Panc1 (cell line): ENCODE measurements around the gene CALHM3. TPM values are rescaled to one million over a fixed set of nuclear protein-coding genes. Genes with fewer than 3 reads are reported as not detected.

ENCODE experiments used
- ATAC-seq: fragments of 200-7000 bp; cut with Tn5 transposase; 2 replicates; pipeline ENCODE4 v1.9.1; 2020; ENCODE audit warnings: mild to moderate bottlenecking, moderate library complexity
- BruUV-seq: library from RNA; stranded (reverse); fragments of 400-500 nt; replicated peaks from 2 replicates; lab custom pipeline; 2021; lab: Mats Ljungman, UMichigan
- CTCF ChIA-PET: fragments of 300-600 bp; sonication (Branson Sonifier 250); formaldehyde crosslinking; loops from one replicate; lab custom pipeline; 2022; ENCODE audit warnings: antibody characterized with exemption; lab: Charles Lee
- POLR2A ChIA-PET: fragments of 300-600 bp; sonication (Branson Sonifier 250); formaldehyde crosslinking; loops from one replicate; lab custom pipeline; 2022; ENCODE audit warnings: antibody characterized with exemption; lab: Charles Lee
- DNase-seq: peaks from one replicate; pipeline ENCODE4 v3.0.0-alpha.2; 2010; ENCODE audit warnings: low read depth, low spot score
- H3K27ac ChIP-seq: 2 replicates; pipeline ENCODE4 v1.5.1; 2011; ENCODE audit warnings: mild to moderate bottlenecking, low read length, inconsistent platforms
- H3K27me3 ChIP-seq: fragments of 200-500 bp; sonication (Bioruptor generic); 2 replicates; pipeline ENCODE4 v1.6.0; 2014; ENCODE audit warnings: low read length, inconsistent platforms; ENCODE audit not compliant: control insufficient read depth, insufficient read depth
- H3K36me3 ChIP-seq: fragments of 200-500 bp; sonication (Bioruptor generic); 2 replicates; pipeline ENCODE4 v1.5.1; 2014; ENCODE audit warnings: inconsistent platforms, mild to moderate bottlenecking, low read length, moderate library complexity; ENCODE audit not compliant: control insufficient read depth, insufficient read depth
- H3K4me1 ChIP-seq: 2 replicates; pipeline ENCODE4 v1.5.1; 2011; ENCODE audit warnings: inconsistent platforms, mild to moderate bottlenecking, low read length, moderate library complexity; ENCODE audit not compliant: control insufficient read depth, insufficient read depth
- H3K4me3 ChIP-seq, 2 experiments: 2 replicates each; pipeline ENCODE4 v1.5.1; 2011 to 2012; ENCODE audit warnings: low read depth in 2 of 2, low read length in 2 of 2, mild to moderate bottlenecking in 2 of 2, inconsistent platforms in 1 of 2, moderate library complexity in 1 of 2
- H3K9me3 ChIP-seq: fragments of 200-500 bp; sonication (Bioruptor generic); 2 replicates; pipeline ENCODE4 v1.5.1; 2014; ENCODE audit warnings: low read depth, mild to moderate bottlenecking, inconsistent platforms, low read length, moderate library complexity; ENCODE audit not compliant: control insufficient read depth, insufficient read depth
- POLR2AphosphoS5 ChIP-seq: IDR thresholded peaks from 2 replicates; pipeline ENCODE4 v1.6.1; 2012; ENCODE audit warnings: mild to moderate bottlenecking, low read depth, low read length, moderate library complexity
- REST ChIP-seq, 2 experiments: IDR thresholded peaks; 2 replicates each; pipeline ENCODE4 v1.6.1; 2011 to 2012; ENCODE audit warnings: low read depth in 2 of 2, control low read depth in 1 of 2, low read length in 1 of 2, mild to moderate bottlenecking in 1 of 2, moderate library complexity in 1 of 2; ENCODE audit not compliant: insufficient read depth in 1 of 2
- SIN3A ChIP-seq: IDR thresholded peaks from 2 replicates; pipeline ENCODE4 v1.6.1; 2012; ENCODE audit warnings: low read depth, mild to moderate bottlenecking, low read length, moderate library complexity, borderline replicate concordance; ENCODE audit not compliant: insufficient read depth
- TCF7L2 ChIP-seq: IDR thresholded peaks from 2 replicates; pipeline ENCODE4 v1.6.1; 2011; ENCODE audit warnings: mild to moderate bottlenecking, low read depth, low read length, inconsistent platforms
- in situ Hi-C: cut with HindIII; loops from 2 replicates; pipeline ENCODE4 v1.10.0; 2016; ENCODE audit warnings: low sequenced_read_pairs, low pct_unique_long_range_greater_than_20kb
- intact Hi-C: fragments of 100-400 bp; cut with micrococcal nuclease; formaldehyde crosslinking; loops from one replicate; pipeline ENCODE4 v1.10.0; 2022; ENCODE audit not compliant: unreplicated experiment
- total RNA-seq: library from RNA; stranded (reverse); gene quantifications from one replicate; pipeline ENCODE4 v1.2.1, GENCODE V29; 2021; ENCODE audit not compliant: unreplicated experiment
- TF ChIP-seq, protein P1 (sequence below): fragments of 450-650 bp; IDR thresholded peaks from 2 replicates; pipeline ENCODE4 v1.5.1; 2017; ENCODE audit warnings: mild to moderate bottlenecking

CALHM3 gene
- total RNA-seq, 1 experiment from 2014 or later, result not detected

DNA sequence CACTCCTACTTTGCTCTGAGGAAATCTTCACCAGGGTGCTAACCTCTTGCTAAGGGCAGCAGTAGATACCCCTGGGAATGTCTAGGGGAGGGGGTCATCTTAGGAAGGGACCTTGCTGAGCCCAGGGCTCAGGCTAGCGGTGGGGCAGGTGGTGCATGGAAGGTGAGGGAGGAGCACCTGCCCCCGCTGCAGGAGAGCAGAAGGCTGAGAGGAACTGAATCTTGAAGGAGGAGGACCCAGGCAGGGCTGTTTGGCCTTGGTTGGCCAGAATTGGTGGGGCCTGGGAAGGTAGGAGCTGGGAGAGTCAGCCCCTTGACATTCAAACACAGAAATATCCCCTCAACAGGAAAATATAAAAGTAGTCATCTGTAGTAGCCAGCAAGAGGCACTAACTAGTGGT, 7.0 kb downstream of the CALHM3 start:
- in situ Hi-C loops (loop anchor here (10.0 kb wide), 1 partner anchor 77 kb away; the partner anchor contains the start of genes ATP5MK and PDCD11), intact Hi-C loops (no loop called here)
- no peaks in the 10 kb centered on the region for H3K9me3 ChIP-seq
- H3K36me3 ChIP-seq, result no peaks in the 10 kb centered on the region
- H3K27me3 ChIP-seq, result no peaks in the 10 kb centered on the region; the same call in 1 of the 2 replicates
- no peak for ATAC-seq
- H3K4me3 ChIP-seq, result no peak overlapping the region
- no peaks in the 10 kb centered on the region for H3K4me1 ChIP-seq
- no TSS peak for BruUV-seq
- no peak overlapping the region for H3K27ac ChIP-seq
- no peak for DNase-seq
- TF ChIP-seq, protein P1, sequence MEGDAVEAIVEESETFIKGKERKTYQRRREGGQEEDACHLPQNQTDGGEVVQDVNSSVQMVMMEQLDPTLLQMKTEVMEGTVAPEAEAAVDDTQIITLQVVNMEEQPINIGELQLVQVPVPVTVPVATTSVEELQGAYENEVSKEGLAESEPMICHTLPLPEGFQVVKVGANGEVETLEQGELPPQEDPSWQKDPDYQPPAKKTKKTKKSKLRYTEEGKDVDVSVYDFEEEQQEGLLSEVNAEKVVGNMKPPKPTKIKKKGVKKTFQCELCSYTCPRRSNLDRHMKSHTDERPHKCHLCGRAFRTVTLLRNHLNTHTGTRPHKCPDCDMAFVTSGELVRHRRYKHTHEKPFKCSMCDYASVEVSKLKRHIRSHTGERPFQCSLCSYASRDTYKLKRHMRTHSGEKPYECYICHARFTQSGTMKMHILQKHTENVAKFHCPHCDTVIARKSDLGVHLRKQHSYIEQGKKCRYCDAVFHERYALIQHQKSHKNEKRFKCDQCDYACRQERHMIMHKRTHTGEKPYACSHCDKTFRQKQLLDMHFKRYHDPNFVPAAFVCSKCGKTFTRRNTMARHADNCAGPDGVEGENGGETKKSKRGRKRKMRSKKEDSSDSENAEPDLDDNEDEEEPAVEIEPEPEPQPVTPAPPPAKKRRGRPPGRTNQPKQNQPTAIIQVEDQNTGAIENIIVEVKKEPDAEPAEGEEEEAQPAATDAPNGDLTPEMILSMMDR, result no peak
- no peak for TF ChIP-seq SIN3A
- TF ChIP-seq TCF7L2, result no peak
- TF ChIP-seq REST (IDR thresholded peaks at IDR 0.05; ENCODE audit: insufficient read depth in 1 of 2, low read depth in 2 of 2, low read length in 1 of 2), result no peak
- CTCF ChIA-PET, result no interaction called here
- POLR2A ChIA-PET, result no interaction called here

GRCh38 chr10:103470761-103471653, 8.0 kb downstream of the CALHM3 start:
- DNase-seq (no peak), ATAC-seq (no peak)
- no peak overlapping the region for H3K4me3 ChIP-seq
- intact Hi-C loops (no loop called here), in situ Hi-C loops (loop anchor here (10.0 kb wide), 1 partner anchor 76 kb away; the partner anchor contains the start of genes ATP5MK and PDCD11)
- no peak for TF ChIP-seq REST (IDR thresholded peaks at IDR 0.05; ENCODE audit: insufficient read depth in 1 of 2, low read depth in 2 of 2, low read length in 1 of 2)
- no peak for TF ChIP-seq POLR2AphosphoS5
- no peak for TF ChIP-seq TCF7L2
- no peak for TF ChIP-seq SIN3A
- TF ChIP-seq, protein P1, result no peak
- CTCF ChIA-PET, result interaction anchor here (1.4 kb wide), 1 partner anchor 122 kb away, joined by 3 read pairs; no protein-coding TSS in a partner anchor
- no peaks in the 10 kb centered on the region; the same call in 1 of the 2 replicates for H3K27me3 ChIP-seq
- POLR2A ChIA-PET, result no interaction called here
- H3K27ac ChIP-seq, result no peak overlapping the region
- no peaks in the 10 kb centered on the region for H3K36me3 ChIP-seq
- no peaks in the 10 kb centered on the region for H3K9me3 ChIP-seq
- BruUV-seq, result no TSS peak
- H3K4me1 ChIP-seq, result no peaks in the 10 kb centered on the region
